Measurements from ENCODE around the gene ANTXR2. TPM values are rescaled to one million over a fixed set of nuclear protein-coding genes. Genes with fewer than 3 reads are reported as not detected.

ANTXR2 gene
- total RNA-seq, 2 donors from 2014 or later: 38.6 to 60.1 TPM

GRCh38 chr4:80101071-80101791 lies 28.2 kb upstream of the ANTXR2 start:
- Mint-ChIP-seq H3K36me3 (peaks cover 6% of the 10 kb centered on the region), H3K9me3 (no peaks in the 10 kb centered on the region), H3K4me3 (no peak overlapping the region), H3K27me3 (peaks cover 2 to 5% of the 10 kb centered on the region in 2 donors), H3K27ac (no peak overlapping the region), H3K4me1 (ENCODE audit: low read depth in 2 of 2) (peaks cover 0 to 3% of the 10 kb centered on the region in 2 donors)
- ATAC-seq: no peak
- DNase-seq (ENCODE audit: low spot score): no peak

- Mint-ChIP-seq H3K4me1 (ENCODE audit: low read depth in 2 of 2) (peaks cover 0 to 3% of the 10 kb centered on the region in 2 donors), H3K9me3 (no peaks in the 10 kb centered on the region), H3K4me3 (no peak overlapping the region), H3K27ac (no peak overlapping the region), H3K27me3 (peaks cover 11 to 12% of the 10 kb centered on the region in 2 donors), H3K36me3 (no peaks in the 10 kb centered on the region)
- no peak for DNase-seq (ENCODE audit: low spot score)
- ATAC-seq: no peak
Measured at GRCh38 chr4:80099671-80100070, 26.6 kb upstream of the ANTXR2 start.

GRCh38 chr4:80098635-80099034 lies 25.6 kb upstream of the ANTXR2 start:
- H3K27me3 Mint-ChIP-seq: peaks cover 11 to 12% of the 10 kb centered on the region in 2 donors
- no peak overlapping the region for H3K4me3 Mint-ChIP-seq
- no peak for ATAC-seq
- no peak overlapping the region for H3K27ac Mint-ChIP-seq
- H3K36me3 Mint-ChIP-seq: no peaks in the 10 kb centered on the region
- peaks cover 0 to 3% of the 10 kb centered on the region in 2 donors for H3K4me1 Mint-ChIP-seq (ENCODE audit: low read depth in 2 of 2)
- H3K9me3 Mint-ChIP-seq: no peaks in the 10 kb centered on the region
- DNase-seq (ENCODE audit: low spot score): no peak

GRCh38 chr4:80097400-80098177 lies 24.6 kb upstream of the ANTXR2 start:
- Mint-ChIP-seq H3K9me3 (peaks cover 2% of the 10 kb centered on the region), H3K4me3 (no peak overlapping the region), H3K27ac (no peak overlapping the region), H3K4me1 (ENCODE audit: low read depth in 2 of 2) (peaks cover 3 to 5% of the 10 kb centered on the region in 2 donors), H3K27me3 (peaks cover 15 to 16% of the 10 kb centered on the region in 2 donors), H3K36me3 (no peaks in the 10 kb centered on the region)
- no peak for DNase-seq (ENCODE audit: low spot score)
- no peak for ATAC-seq

GRCh38 chr4:80096175-80096850 lies 23.3 kb upstream of the ANTXR2 start:
- ATAC-seq (no peak), DNase-seq (ENCODE audit: low spot score) (no peak)
- Mint-ChIP-seq H3K27ac (no peak overlapping the region), H3K36me3 (no peaks in the 10 kb centered on the region), H3K4me3 (no peak overlapping the region), H3K9me3 (peaks cover 4% of the 10 kb centered on the region), H3K4me1 (ENCODE audit: low read depth in 2 of 2) (peaks cover 4 to 13% of the 10 kb centered on the region in 2 donors), H3K27me3 (peaks cover 18% of the 10 kb centered on the region in 2 donors)

- H3K27me3 Mint-ChIP-seq: peaks cover 18% of the 10 kb centered on the region in 2 donors
- no peak for ATAC-seq
- no peak for DNase-seq (ENCODE audit: low spot score)
- peaks cover 4% of the 10 kb centered on the region for H3K9me3 Mint-ChIP-seq
- H3K4me3 Mint-ChIP-seq: no peak overlapping the region
- H3K4me1 Mint-ChIP-seq (ENCODE audit: low read depth in 2 of 2): peaks cover 4 to 16% of the 10 kb centered on the region in 2 donors
- H3K27ac Mint-ChIP-seq: no peak overlapping the region
- H3K36me3 Mint-ChIP-seq: no peaks in the 10 kb centered on the region
Measured at GRCh38 chr4:80094191-80094590, 21.2 kb upstream of the ANTXR2 start.

GRCh38 chr4:80093563-80093962 lies 20.5 kb upstream of the ANTXR2 start:
- ATAC-seq (no peak), DNase-seq (ENCODE audit: low spot score) (no peak)
- H3K27ac Mint-ChIP-seq: no peak overlapping the region
- H3K27me3 Mint-ChIP-seq: peaks cover 17 to 18% of the 10 kb centered on the region in 2 donors
- peaks cover 4 to 16% of the 10 kb centered on the region in 2 donors for H3K4me1 Mint-ChIP-seq (ENCODE audit: low read depth in 2 of 2)
- no peaks in the 10 kb centered on the region for H3K36me3 Mint-ChIP-seq
- no peak overlapping the region for H3K4me3 Mint-ChIP-seq
- peaks cover 4% of the 10 kb centered on the region for H3K9me3 Mint-ChIP-seq

GRCh38 chr4:80092847-80093246 lies 19.8 kb upstream of the ANTXR2 start:
- H3K27me3 Mint-ChIP-seq: peaks cover 14 to 21% of the 10 kb centered on the region in 2 donors
- ATAC-seq (no peak), DNase-seq (ENCODE audit: low spot score) (no peak)
- peaks cover 4% of the 10 kb centered on the region for H3K9me3 Mint-ChIP-seq
- no peak overlapping the region for H3K27ac Mint-ChIP-seq
- no peak overlapping the region for H3K4me3 Mint-ChIP-seq
- no peaks in the 10 kb centered on the region for H3K36me3 Mint-ChIP-seq
- peaks cover 4 to 16% of the 10 kb centered on the region in 2 donors for H3K4me1 Mint-ChIP-seq (ENCODE audit: low read depth in 2 of 2)

GRCh38 chr4:80092088-80092487 lies 19.1 kb upstream of the ANTXR2 start:
- H3K27ac Mint-ChIP-seq: no peak overlapping the region
- peaks cover 4 to 16% of the 10 kb centered on the region in 2 donors for H3K4me1 Mint-ChIP-seq (ENCODE audit: low read depth in 2 of 2)
- H3K4me3 Mint-ChIP-seq: no peak overlapping the region
- H3K36me3 Mint-ChIP-seq: no peaks in the 10 kb centered on the region
- DNase-seq (ENCODE audit: low spot score) (no peak), ATAC-seq (peak in 1 of 2 donors; percentile 46)
- peaks cover 4% of the 10 kb centered on the region for H3K9me3 Mint-ChIP-seq
- peaks cover 17 to 24% of the 10 kb centered on the region in 2 donors for H3K27me3 Mint-ChIP-seq

GRCh38 chr4:80091688-80092087 lies 18.7 kb upstream of the ANTXR2 start:
- ATAC-seq (no peak), DNase-seq (ENCODE audit: low spot score) (no peak)
- no peak overlapping the region for H3K27ac Mint-ChIP-seq
- H3K9me3 Mint-ChIP-seq: peaks cover 4% of the 10 kb centered on the region
- no peaks in the 10 kb centered on the region for H3K36me3 Mint-ChIP-seq
- peaks cover 17 to 28% of the 10 kb centered on the region in 2 donors for H3K27me3 Mint-ChIP-seq
- peaks cover 4 to 16% of the 10 kb centered on the region in 2 donors for H3K4me1 Mint-ChIP-seq (ENCODE audit: low read depth in 2 of 2)
- no peak overlapping the region for H3K4me3 Mint-ChIP-seq

GRCh38 chr4:80091184-80091583 lies 18.2 kb upstream of the ANTXR2 start:
- H3K9me3 Mint-ChIP-seq: peaks cover 4% of the 10 kb centered on the region
- peaks cover 4 to 16% of the 10 kb centered on the region in 2 donors for H3K4me1 Mint-ChIP-seq (ENCODE audit: low read depth in 2 of 2)
- no peak overlapping the region for H3K27ac Mint-ChIP-seq
- DNase-seq (ENCODE audit: low spot score): no peak
- H3K4me3 Mint-ChIP-seq: no peak overlapping the region
- H3K36me3 Mint-ChIP-seq: no peaks in the 10 kb centered on the region
- ATAC-seq: no peak
- peaks cover 17 to 34% of the 10 kb centered on the region in 2 donors for H3K27me3 Mint-ChIP-seq

- peaks cover 4% of the 10 kb centered on the region for H3K9me3 Mint-ChIP-seq
Measured at GRCh38 chr4:80090090-80090489, 17.1 kb upstream of the ANTXR2 start.

GRCh38 chr4:80088471-80088870 lies 15.4 kb upstream of the ANTXR2 start:
- no peak for DNase-seq (ENCODE audit: low spot score)

More at GRCh38 chr4:80090090-80090489, 17.1 kb upstream of the ANTXR2 start:
- Mint-ChIP-seq H3K4me3 (no peak overlapping the region), H3K4me1 (ENCODE audit: low read depth in 2 of 2) (peaks cover 4 to 16% of the 10 kb centered on the region in 2 donors), H3K27ac (no peak overlapping the region), H3K27me3 (peaks cover 11 to 29% of the 10 kb centered on the region in 2 donors), H3K36me3 (no peaks in the 10 kb centered on the region)
- no peak for DNase-seq (ENCODE audit: low spot score)
- ATAC-seq: no peak

More at GRCh38 chr4:80088471-80088870, 15.4 kb upstream of the ANTXR2 start:
- no peaks in the 10 kb centered on the region for H3K36me3 Mint-ChIP-seq
- H3K4me3 Mint-ChIP-seq: no peak overlapping the region
- peaks cover 4% of the 10 kb centered on the region for H3K9me3 Mint-ChIP-seq
- no peak for ATAC-seq
- no peak overlapping the region for H3K27ac Mint-ChIP-seq
- peaks cover 4 to 16% of the 10 kb centered on the region in 2 donors for H3K4me1 Mint-ChIP-seq (ENCODE audit: low read depth in 2 of 2)
- peaks cover 10 to 25% of the 10 kb centered on the region in 2 donors for H3K27me3 Mint-ChIP-seq
